ENCODE data around the gene RDH12.
"Not testable (repeated sequence)": the region's sequence is repeated elsewhere in the genome, so short reads cannot be mapped to it uniquely, and the experiment has no call there.

Gene RDH12

DNA sequence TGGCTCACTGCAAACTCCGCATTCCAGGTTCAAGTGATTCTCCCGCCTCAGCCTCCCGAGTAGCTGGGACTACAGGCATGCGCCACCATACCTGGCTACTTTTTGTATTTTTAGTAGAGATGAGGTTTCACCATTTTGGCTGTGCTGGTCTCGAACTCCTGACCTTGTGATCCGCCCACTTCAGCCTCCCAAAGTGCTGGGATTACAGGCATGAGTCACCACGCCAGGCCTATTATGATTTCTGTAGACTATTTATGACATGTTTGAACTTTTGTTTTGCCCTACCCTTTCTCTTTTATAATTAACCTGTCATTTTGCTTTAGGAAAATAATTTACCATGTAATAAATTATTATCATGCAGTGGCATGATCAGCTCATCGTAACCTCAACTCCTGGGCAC is at the start of gene RDH12:
Gene RDH12 (plus strand): TSS at position 395 of the 400 bp plus-strand sequence. CDS start 20,757 bp downstream, outside the sequence.
- DNase-seq (ENCODE audit: low read depth); H3K4me3 ChIP-seq (ENCODE audit: low read length): not testable (repeated sequence)

DNA sequence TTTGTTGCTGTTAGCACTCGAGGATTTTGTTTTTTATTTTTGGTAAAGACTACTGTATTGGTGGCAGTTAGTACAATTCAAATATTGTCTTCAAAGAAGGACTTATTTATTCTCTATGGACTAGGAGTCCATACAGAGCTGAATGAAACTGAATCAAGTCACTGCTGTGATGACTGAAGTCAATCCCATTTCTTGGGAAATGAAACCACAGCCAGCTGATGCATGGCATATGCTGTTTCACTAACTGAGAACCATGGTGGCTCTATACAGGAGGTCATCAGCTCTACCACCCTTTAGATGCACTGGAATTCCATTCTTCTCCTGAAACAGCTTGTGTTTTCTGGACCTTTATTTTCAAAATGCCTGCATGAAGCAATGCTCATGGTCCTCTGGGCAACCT is 49.5 kb upstream of the RDH12 start:
- H3K4me3 ChIP-seq (ENCODE audit: low read length) = no peak overlapping the region
- no peak for TF ChIP-seq CTCF (conservative IDR thresholded peaks at IDR 0.05; ENCODE audit: low read depth, low read length)
- DNase-seq (ENCODE audit: low read depth) = no peak

DNA sequence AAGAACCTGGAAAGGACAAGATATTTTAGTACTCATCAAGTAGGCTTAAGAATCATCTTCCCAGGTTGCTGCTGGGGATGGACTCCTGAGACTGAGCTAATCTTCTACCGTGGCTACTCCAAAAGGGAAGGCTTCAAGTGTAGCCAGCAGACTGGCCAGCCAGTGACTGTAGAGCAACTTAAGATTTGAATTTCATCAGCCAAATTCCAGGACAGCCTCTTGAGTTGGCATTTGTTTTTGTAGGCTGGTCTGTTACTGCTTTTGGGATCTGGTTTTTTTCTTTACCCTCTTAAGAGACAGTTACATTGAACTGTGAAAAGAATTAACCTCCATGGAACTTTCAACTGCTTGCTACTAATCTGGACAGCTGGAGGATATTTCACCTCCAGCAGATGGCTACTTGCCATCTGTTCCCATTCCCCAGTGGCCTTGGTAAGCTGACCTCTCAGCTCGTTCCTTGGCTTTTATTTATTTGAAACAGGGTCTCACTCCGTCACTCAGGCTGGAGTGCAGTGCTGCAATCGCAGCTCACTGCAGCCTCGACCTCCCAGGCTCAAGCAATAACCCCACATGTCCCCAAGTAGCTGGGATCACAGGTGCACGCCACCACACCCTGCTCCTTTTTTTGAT is 47.9 kb upstream of the RDH12 start:
- no peak for TF ChIP-seq CTCF (conservative IDR thresholded peaks at IDR 0.05; ENCODE audit: low read depth, low read length)
- no peak overlapping the region for H3K4me3 ChIP-seq (ENCODE audit: low read length)
- no peak for DNase-seq (ENCODE audit: low read depth)

- H3K4me3 ChIP-seq (ENCODE audit: low read length) = no peak overlapping the region
- no peak for TF ChIP-seq CTCF (conservative IDR thresholded peaks at IDR 0.05; ENCODE audit: low read depth, low read length)
These were observed 38.1 kb upstream of the RDH12 start for GRCh38 chr14:67663633-67664032.

DNA sequence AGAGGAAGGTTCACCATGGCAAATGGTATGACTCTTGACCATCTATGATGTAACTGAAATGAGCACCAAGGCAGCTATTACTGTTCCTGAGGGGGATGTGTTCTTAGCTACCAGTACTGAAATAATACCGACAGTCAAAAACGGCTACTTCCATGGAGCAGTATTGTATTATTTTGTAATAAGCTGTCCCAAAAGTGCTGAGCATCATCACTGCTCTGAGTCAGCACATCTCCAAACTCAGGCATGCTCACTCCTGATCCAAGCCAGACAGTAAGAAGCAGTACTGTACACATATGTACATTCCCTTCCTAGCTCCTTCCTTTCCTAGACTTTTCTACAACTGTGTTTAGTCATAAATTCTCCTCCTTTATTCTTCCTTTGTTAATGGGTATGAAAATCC is 35.8 kb upstream of the RDH12 start:
- no peak for TF ChIP-seq CTCF (conservative IDR thresholded peaks at IDR 0.05; ENCODE audit: low read depth, low read length)
- H3K4me3 ChIP-seq (ENCODE audit: low read length) = no peak overlapping the region
- no peak for DNase-seq (ENCODE audit: low read depth)

More at GRCh38 chr14:67663633-67664032, 38.1 kb upstream of the RDH12 start:
- DNase-seq (ENCODE audit: low read depth) = no peak

GRCh38 chr14:67666750-67667449 is 34.8 kb upstream of the RDH12 start:
- no peak for DNase-seq (ENCODE audit: low read depth)
- TF ChIP-seq CTCF (conservative IDR thresholded peaks at IDR 0.05; ENCODE audit: low read depth, low read length) = peak; percentile 71
- H3K4me3 ChIP-seq (ENCODE audit: low read length) = no peak overlapping the region

GRCh38 chr14:67668559-67668958 is 33.1 kb upstream of the RDH12 start:
- no peak overlapping the region for H3K4me3 ChIP-seq (ENCODE audit: low read length)
- TF ChIP-seq CTCF (conservative IDR thresholded peaks at IDR 0.05; ENCODE audit: low read depth, low read length) = no peak
- no peak for DNase-seq (ENCODE audit: low read depth)
